ENCODE measurements around the gene HRNR. TPM values are rescaled to one million over a fixed set of nuclear protein-coding genes. Genes with fewer than 3 reads are reported as not detected.

HRNR gene
- total RNA-seq, 1 donor, result not detected

- DNase-seq (ENCODE audit: low read depth), result no peak
- TF ChIP-seq, protein P1, sequence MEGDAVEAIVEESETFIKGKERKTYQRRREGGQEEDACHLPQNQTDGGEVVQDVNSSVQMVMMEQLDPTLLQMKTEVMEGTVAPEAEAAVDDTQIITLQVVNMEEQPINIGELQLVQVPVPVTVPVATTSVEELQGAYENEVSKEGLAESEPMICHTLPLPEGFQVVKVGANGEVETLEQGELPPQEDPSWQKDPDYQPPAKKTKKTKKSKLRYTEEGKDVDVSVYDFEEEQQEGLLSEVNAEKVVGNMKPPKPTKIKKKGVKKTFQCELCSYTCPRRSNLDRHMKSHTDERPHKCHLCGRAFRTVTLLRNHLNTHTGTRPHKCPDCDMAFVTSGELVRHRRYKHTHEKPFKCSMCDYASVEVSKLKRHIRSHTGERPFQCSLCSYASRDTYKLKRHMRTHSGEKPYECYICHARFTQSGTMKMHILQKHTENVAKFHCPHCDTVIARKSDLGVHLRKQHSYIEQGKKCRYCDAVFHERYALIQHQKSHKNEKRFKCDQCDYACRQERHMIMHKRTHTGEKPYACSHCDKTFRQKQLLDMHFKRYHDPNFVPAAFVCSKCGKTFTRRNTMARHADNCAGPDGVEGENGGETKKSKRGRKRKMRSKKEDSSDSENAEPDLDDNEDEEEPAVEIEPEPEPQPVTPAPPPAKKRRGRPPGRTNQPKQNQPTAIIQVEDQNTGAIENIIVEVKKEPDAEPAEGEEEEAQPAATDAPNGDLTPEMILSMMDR (IDR thresholded peaks at IDR 0.05; ENCODE audit: insufficient read depth, low read length), result no peak
- no peak overlapping the region for H3K4me3 ChIP-seq (ENCODE audit: low read depth, low read length)
Measured at GRCh38 chr1:152170287-152170905, 53.6 kb downstream of the HRNR start.

DNA sequence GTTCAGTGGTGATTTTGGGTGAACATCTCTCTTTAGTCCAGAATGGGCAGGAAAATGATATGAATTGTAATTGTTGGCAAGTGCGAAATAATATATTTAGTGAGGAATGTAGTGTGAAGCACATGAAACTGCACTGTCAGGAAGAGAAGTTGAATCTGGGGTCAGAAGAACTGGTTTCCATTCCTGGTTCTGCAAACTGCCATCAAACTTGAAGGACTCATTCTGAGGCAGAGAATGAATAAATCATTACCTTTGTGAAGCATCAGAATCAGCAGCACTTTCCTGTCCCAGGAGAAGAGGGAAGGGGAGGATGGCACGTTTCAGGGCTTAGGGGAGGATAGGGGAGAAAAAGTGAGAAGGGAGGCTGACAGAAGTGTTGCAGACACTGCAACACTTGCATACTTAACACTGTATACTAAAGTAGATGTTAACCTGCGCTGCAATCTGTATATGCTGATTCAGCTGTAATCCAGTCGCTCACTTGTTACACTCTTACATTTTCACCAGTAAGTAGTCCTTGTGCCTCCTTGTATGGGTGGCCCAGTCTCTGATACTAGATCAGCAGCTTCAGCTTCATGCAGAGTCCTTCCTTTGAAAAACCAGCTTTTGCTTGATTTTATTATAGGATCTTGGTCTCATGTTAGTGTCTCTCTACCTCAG, 54.5 kb downstream of the HRNR start:
- H3K4me3 ChIP-seq (ENCODE audit: low read depth, low read length), result no peak overlapping the region
- TF ChIP-seq, protein P1 (IDR thresholded peaks at IDR 0.05; ENCODE audit: insufficient read depth, low read length), result no peak
- DNase-seq (ENCODE audit: low read depth), result no peak

- H3K4me3 ChIP-seq (ENCODE audit: low read depth, low read length), result no peak overlapping the region
- TF ChIP-seq, protein P1 (IDR thresholded peaks at IDR 0.05; ENCODE audit: insufficient read depth, low read length), result no peak
- DNase-seq (ENCODE audit: low read depth), result no peak
Measured at GRCh38 chr1:152168535-152168868, 55.5 kb downstream of the HRNR start.

GRCh38 chr1:152167835-152168534, 56.0 kb downstream of the HRNR start:
- TF ChIP-seq, protein P1 (IDR thresholded peaks at IDR 0.05; ENCODE audit: insufficient read depth, low read length), result no peak
- peak; percentile 74 for DNase-seq (ENCODE audit: low read depth)
- H3K4me3 ChIP-seq (ENCODE audit: low read depth, low read length), result no peak overlapping the region

- TF ChIP-seq, protein P1 (IDR thresholded peaks at IDR 0.05; ENCODE audit: insufficient read depth, low read length), result no peak
- H3K4me3 ChIP-seq (ENCODE audit: low read depth, low read length), result no peak overlapping the region
- no peak for DNase-seq (ENCODE audit: low read depth)
Measured at GRCh38 chr1:152166966-152167365, 57.0 kb downstream of the HRNR start.

DNA sequence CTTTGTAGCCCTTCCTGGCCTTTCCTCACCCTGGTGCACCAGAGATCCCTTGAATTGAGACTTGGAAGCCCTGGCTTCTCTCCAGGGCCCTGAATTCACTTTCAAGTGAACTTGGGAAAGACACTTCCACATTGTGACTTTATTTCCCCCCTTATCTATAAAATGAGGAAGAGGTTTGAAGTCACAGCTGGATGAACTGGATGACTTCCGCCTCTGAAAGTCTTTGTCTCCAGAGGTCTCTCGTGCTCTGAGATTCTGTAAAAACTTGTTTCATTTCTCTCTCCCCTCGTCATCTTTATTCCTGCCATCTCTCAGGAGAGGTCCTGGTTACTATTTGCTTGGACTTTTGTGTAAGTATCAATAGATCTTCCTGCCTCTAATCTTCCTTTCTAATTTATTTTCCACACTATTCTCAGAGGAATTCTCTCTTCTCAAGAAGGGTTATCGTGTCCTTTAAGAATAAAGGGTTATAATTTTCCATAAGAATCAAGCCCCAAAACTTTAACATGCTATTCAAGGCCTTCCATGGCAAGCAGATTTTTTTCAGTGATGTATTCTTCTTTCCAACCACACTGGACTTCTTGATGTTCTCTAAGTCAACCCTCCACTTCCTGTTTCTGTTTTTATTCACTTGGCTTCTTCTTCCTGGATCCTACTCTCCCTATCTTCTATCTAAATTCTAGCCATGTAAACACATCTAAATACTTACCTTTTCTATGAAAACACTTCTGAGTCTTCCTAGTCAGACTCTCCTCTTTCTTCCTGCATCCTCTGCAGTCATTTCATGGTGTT, 58.5 kb downstream of the HRNR start:
- TF ChIP-seq, protein P1 (IDR thresholded peaks at IDR 0.05; ENCODE audit: insufficient read depth, low read length), result no peak
- H3K4me3 ChIP-seq (ENCODE audit: low read depth, low read length), result no peak overlapping the region
- DNase-seq (ENCODE audit: low read depth), result no peak

All from fibroblast of the aortic adventitia (primary cell).